AG08396 (cell line): ENCODE data around the gene FRMD4A.

ENCODE experiments used
- DNase-seq: peaks from one replicate; pipeline ENCODE4 v3.0.0; 2012; ENCODE audit warnings: low spot score, mixed read lengths

Gene FRMD4A

DNA sequence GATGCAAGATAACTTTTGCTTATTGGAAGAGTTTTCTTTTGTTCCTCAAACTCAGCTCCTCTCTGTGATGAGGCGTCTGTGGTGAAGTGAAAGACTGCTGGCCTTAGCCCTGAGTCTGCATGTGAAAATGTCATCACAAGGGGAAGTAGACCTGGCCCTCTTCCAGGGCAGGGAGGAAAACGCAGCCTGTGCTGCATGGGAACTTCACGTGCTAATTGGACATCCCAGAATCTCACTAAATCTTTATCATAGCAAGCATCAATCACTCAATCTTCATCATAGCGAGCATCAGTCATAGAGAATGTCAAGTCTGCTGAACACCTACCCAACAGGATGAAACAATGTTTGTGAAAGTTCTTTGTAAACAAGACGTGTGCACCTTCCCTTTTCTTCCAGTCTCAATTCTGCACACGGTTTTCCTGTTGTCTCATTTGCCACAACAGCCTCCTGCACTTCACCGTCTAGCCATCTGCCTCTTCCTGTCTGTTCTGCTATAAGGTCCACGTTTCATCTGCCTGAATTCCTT is 314.6 kb downstream of the FRMD4A start:
- no peak for DNase-seq

DNA sequence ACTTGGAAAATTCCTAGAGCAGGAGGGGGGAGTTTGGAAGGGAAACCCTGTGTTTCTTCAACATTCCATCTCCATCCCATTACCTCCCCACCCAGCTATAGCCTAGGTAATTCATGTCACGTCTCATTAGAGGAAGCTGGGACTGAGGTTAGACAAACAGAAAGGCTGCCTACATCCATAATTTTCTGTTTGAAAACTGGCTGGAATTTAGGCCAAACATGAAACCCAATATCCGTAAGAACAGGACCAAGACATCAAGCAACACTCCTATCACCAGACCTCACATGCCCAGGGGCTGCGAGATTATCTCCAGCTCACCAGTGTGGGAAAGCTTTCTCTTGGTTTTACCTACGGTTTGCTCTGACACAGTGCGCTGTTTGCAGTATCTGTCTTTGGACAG is 316.3 kb downstream of the FRMD4A start:
- no peak for DNase-seq

GRCh38 chr10:14010769-14011574 is 319.8 kb downstream of the FRMD4A start:
- DNase-seq, result no peak

- no peak for DNase-seq
Measured at GRCh38 chr10:14010101-14010558, 320.6 kb downstream of the FRMD4A start.

GRCh38 chr10:14009371-14010100 is 321.2 kb downstream of the FRMD4A start:
- DNase-seq, result no peak

DNA sequence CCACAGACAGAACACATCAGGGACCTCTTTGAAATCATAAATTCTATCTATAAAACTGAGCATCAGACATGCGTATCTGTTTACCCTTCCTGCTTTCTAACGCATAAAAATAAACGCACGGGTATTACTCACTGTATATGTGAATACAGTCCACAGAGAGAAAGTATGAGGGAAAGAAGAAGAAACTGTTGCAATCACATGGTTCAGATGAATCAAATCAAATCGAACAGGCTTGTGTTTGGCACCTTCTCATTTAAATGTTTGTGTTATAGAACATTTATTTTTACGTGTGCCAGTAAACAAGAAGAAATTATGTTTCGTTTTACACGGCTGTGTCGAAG is 322.0 kb downstream of the FRMD4A start:
- DNase-seq, result no peak

- no peak for DNase-seq
Measured at GRCh38 chr10:14004536-14004935, 326.2 kb downstream of the FRMD4A start.

DNA sequence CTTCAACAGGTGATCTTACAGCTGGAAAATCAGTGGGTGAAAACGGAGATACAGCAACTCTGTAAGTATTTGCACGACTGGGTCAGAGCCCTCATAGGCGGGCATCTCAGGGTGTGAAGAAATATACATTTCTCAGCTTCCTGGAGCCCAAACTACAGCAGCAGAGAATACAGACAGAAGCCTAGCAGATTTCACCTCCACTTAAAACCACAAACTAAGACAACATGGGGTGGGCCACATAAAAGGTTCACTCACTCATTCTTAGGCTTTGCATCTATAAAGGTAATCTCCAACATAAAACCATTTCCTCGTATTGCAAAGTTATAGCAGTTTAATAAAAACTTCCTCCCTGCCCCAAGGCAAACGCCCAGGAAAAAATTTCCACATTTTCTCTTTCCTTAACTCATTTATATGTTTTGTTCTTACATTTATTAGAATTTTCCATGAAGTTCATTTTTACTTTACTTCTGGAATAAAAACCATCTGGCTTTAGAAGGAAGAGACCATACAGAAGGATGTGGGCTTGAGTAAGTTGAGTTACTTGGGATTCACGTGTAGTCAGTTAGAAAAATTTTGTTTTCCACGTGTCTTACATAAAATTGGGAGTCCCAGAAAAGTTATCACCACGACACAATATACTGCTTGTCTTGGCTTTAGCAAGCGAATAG is 327.1 kb downstream of the FRMD4A start:
- DNase-seq, result no peak

- DNase-seq, result no peak
Measured at GRCh38 chr10:14001298-14002040, 329.3 kb downstream of the FRMD4A start.

DNA sequence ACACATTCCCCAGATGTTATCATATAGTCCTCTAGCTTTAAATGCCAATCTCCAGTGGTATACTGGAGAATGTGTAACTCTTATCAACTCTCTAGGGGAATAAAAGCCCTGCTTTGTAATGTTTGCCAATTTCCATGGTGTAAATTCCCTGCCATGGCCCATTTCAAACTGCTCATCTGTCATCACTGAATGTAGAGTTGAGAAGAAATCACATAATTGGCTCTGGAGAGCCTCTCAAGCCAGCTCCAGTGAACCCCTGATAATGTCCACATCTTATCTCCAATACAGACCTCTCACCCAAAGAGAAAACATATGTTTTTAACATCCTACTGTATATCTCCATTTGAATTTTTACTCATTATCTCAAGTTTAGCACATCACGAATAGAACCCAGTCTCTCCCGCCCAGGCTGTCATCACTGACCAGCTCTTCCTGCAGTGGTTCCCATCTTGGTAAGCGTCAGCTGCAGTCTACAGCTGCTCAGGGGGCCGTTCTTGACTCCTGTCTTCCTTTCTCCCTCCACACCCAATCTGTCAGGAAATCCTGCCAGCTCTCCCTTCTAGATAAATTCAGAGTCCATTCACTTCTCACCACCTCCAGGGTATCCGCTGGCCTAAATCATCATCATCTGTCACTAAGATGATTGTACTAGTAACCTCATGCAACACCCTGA is 332.4 kb downstream of the FRMD4A start:
- DNase-seq, result no peak

GRCh38 chr10:13997650-13998049 is 333.1 kb downstream of the FRMD4A start:
- no peak for DNase-seq

DNA sequence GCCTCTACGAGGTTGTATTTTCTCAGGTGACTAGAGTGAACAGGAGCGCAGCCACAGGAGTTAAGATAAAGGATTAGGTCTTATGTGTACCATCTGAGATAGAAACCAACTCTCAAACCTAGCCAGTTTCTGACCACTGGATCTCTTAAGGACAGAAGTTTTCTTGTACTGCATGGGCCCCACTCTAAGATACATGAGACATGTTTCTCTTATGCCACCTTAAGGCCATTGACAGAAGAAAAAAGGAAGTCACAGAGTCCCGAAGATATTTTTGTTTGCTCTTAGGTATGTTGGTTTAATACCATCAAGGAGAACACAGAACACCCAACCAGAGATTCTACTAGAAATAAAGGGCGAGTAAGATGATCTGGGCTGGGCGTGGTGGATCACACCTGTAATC is 335.8 kb downstream of the FRMD4A start:
- DNase-seq, result no peak

DNA sequence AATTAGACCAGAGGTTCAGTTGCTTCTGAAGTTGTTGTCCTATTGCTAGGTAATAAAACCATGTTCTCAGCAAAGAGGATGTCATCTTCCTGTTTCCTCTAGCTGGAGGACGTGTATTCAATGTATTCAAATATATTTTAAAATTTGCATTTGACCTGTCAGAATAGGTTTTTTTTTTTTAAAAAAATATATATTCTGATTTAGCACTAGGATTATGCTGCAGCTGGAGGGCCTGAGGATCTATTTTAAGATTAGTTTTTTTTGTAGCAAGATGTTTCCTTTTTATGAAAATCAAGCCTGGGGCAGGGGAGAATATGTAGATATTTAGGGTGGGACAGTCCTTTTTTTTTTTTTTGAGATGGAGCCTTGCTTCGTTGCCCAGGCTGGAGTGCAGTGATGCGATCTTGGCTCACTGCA is 337.0 kb downstream of the FRMD4A start:
- DNase-seq, result no peak

DNA sequence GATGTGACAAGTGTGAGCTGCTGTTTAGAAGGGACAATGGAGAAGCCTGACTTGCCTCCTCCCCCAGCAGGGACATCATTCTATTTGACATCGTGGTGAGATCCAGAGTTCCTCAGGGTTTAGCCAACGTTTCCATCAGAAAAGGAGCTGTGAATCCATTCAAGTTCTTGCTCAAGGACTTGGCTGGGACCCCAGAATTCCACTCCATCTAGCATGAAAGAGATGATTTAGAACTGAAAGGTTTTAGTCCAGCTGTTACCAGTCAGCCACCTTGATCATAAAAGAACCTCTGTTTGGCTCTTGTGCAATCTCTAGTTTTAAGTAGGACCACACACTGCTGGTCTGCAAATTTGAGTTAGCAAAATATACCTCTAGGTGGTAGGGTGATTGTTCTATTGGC is 337.6 kb downstream of the FRMD4A start:
- no peak for DNase-seq

DNA sequence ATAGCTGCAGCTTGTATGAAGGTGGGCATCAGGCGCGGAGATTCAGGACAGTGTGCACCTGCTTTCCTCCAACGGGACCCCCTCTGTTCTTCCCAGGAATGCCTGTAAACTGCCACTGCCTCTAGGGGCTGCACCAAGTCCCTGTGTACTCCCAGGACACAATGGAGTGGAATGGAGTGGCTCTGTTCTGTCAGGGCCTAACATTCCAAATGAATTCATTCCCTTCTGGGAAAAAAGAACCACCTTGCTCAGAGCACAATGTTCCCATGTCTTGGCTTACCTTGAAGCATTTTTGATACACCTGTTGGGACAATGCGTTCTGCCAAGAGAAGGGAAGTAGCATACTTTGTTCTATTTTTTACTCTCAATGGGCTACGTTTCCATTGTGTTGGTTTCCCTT is 339.4 kb downstream of the FRMD4A start:
- DNase-seq, result no peak

DNA sequence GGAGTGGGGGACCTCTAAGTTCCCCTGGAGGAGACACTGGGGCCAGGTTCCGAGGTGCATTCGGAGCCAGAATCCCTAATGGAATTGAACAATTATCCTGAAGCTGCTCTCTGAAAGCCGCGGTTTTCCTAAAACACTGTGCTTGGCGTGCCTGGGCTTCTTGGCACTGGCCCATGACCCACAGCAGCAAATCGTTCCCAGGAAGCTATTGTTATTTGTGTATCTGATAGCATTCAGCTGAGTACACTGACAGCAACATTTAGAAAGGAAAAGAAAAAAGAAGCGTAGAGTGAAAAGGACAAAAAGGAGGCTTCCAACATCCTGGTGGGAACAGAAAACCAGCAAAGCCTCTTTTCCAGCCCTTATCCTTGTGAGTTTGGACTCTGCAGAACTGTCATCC is 339.8 kb downstream of the FRMD4A start:
- DNase-seq, result no peak

- no peak for DNase-seq
Measured at GRCh38 chr10:13990392-13990805, 340.3 kb downstream of the FRMD4A start.

DNA sequence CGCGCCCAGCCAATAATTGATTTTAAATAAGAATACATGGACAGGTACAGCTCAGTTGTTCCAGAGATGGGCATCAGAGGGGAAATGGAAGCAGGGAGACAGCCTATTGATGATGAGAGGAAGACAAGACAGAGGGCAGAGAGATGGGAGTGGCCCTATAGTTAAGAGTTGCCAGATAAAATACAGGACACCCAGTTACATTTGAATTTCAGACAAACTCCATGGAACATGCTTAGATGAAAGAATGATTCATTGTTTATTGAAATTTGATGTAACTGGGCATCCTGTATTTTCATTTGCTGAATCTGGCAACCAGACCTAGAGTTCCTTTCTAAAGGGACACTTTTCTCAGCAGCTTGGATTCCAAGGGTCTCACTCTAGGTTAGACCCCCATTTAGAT is 341.1 kb downstream of the FRMD4A start:
- no peak for DNase-seq

DNA sequence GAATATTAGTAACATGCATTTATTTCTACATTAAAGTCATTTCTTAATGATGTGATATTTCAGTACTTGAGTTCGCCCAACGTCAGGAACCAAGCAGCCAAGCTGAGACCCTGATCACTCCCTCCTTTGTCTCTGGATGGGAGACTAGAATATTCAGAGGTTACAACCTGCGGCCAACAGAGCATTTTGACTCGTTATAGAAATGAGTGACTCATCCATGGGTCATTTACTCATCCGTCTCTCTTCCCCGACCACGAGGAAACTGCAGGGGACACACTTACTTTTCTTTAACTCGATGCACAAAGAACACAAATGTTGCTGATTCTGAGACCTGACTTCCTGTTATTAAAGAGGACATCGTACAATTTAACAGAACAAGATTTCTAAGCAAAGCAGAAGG is 343.3 kb downstream of the FRMD4A start:
- DNase-seq, result no peak

- peak; percentile 60 for DNase-seq
Measured at GRCh38 chr10:13984647-13985155, 346.0 kb downstream of the FRMD4A start.

GRCh38 chr10:13983035-13983434 is 347.7 kb downstream of the FRMD4A start:
- no peak for DNase-seq
